Hematopoietic multipotent progenitor cell treated with erythropoietin and hydrocortisone succinate and interleukin-3 and kit ligand, for 8 days (in vitro differentiated cells): ENCODE measurements around the gene COL5A1.
"Not testable (repeated sequence)": the region's sequence is repeated elsewhere in the genome, so short reads cannot be mapped to it uniquely, and the experiment has no call there.

Experiments
- DNase-seq: peaks from one replicate; pipeline ENCODE4 v3.0.0-alpha.2; 2015

COL5A1 gene

GRCh38 chr9:134693641-134694367 is 52.2 kb downstream of the COL5A1 start:
- no peak for DNase-seq

GRCh38 chr9:134694368-134694665 is 52.7 kb downstream of the COL5A1 start:
- no peak for DNase-seq

GRCh38 chr9:134694714-134695113 is 53.1 kb downstream of the COL5A1 start:
- no peak for DNase-seq

GRCh38 chr9:134695144-134695543 is 53.5 kb downstream of the COL5A1 start:
- no peak for DNase-seq

GRCh38 chr9:134696433-134696832 is 54.8 kb downstream of the COL5A1 start:
- DNase-seq, result no peak

- DNase-seq, result no peak
These were observed 56.5 kb downstream of the COL5A1 start for GRCh38 chr9:134698111-134698510.

- DNase-seq, result peak; percentile 43
These were observed 57.2 kb downstream of the COL5A1 start for GRCh38 chr9:134698587-134699342.

- no peak for DNase-seq
These were observed 57.7 kb downstream of the COL5A1 start for GRCh38 chr9:134699343-134699740.

- DNase-seq, result no peak
These were observed 59.2 kb downstream of the COL5A1 start for GRCh38 chr9:134700636-134701350.

GRCh38 chr9:134701581-134702259 is 60.1 kb downstream of the COL5A1 start:
- no peak for DNase-seq

GRCh38 chr9:134702291-134702690 is 60.7 kb downstream of the COL5A1 start:
- no peak for DNase-seq

- DNase-seq, result not testable (repeated sequence)
These were observed 62.1 kb downstream of the COL5A1 start for GRCh38 chr9:134703730-134704114.

GRCh38 chr9:134704498-134704897 is 62.9 kb downstream of the COL5A1 start:
- DNase-seq, result no peak

- DNase-seq, result no peak
These were observed 64.2 kb downstream of the COL5A1 start for GRCh38 chr9:134705786-134706185.

GRCh38 chr9:134706522-134706921 is 64.9 kb downstream of the COL5A1 start:
- no peak for DNase-seq

- no peak for DNase-seq
These were observed 65.6 kb downstream of the COL5A1 start for GRCh38 chr9:134707031-134707680.

GRCh38 chr9:134707731-134708671 is 66.4 kb downstream of the COL5A1 start:
- DNase-seq, result no peak

- no peak for DNase-seq
These were observed 67.1 kb downstream of the COL5A1 start for GRCh38 chr9:134708672-134709038.

- no peak for DNase-seq
These were observed 68.1 kb downstream of the COL5A1 start for GRCh38 chr9:134709512-134710270.

- DNase-seq, result no peak
These were observed 68.6 kb downstream of the COL5A1 start for GRCh38 chr9:134710271-134710540.

GRCh38 chr9:134710901-134711300 is 69.3 kb downstream of the COL5A1 start:
- DNase-seq, result no peak
